ENCODE data around the gene ANGPTL8. TPM values are rescaled to one million over a fixed set of nuclear protein-coding genes. Genes with fewer than 3 reads are reported as not detected.

The ANGPTL8 gene
- total RNA-seq, 1 donor: not detected

- no peaks in the 10 kb centered on the region for H4K20me1 ChIP-seq (ENCODE audit: insufficient read depth, low read length)
These were observed 16.2 kb upstream of the ANGPTL8 start for GRCh38 chr19:11223200-11223599.

GRCh38 chr19:11224429-11224828 is 15.0 kb upstream of the ANGPTL8 start:
- Histone ChIP-seq H4K20me1 (ENCODE audit: insufficient read depth, low read length) (no peaks in the 10 kb centered on the region), H3K4me2 (ENCODE audit: insufficient read depth, low read length) (no peak overlapping the region), H3K9me3 (ENCODE audit: low read depth, low read length) (peaks cover 10% of the 10 kb centered on the region), H2AFZ (ENCODE audit: low read length) (no peak overlapping the region), H3K27ac (ENCODE audit: low read depth, low read length) (no peak overlapping the region), H3K27me3 (ENCODE audit: insufficient read depth, low read length) (no peaks in the 10 kb centered on the region), H3K4me3 (ENCODE audit: insufficient read depth, low read length) (no peak overlapping the region), H3K4me1 (ENCODE audit: insufficient read depth, low read length) (no peaks in the 10 kb centered on the region), H3K36me3 (ENCODE audit: insufficient read depth, low read length) (peaks cover 16% of the 10 kb centered on the region), H3K79me2 (ENCODE audit: insufficient read depth, low read length) (no peaks in the 10 kb centered on the region)
- peak; percentile 52 for DNase-seq (ENCODE audit: insufficient read length, low spot score, missing footprints)
- TF ChIP-seq CTCF (IDR thresholded peaks at IDR 0.05; ENCODE audit: extremely low read depth, low read depth, low read length): no peak

More at GRCh38 chr19:11223200-11223599, 16.2 kb upstream of the ANGPTL8 start:
- Histone ChIP-seq H3K4me2 (ENCODE audit: insufficient read depth, low read length) (no peak overlapping the region), H3K27ac (ENCODE audit: low read depth, low read length) (no peak overlapping the region), H3K4me1 (ENCODE audit: insufficient read depth, low read length) (no peaks in the 10 kb centered on the region), H3K27me3 (ENCODE audit: insufficient read depth, low read length) (no peaks in the 10 kb centered on the region), H3K79me2 (ENCODE audit: insufficient read depth, low read length) (no peaks in the 10 kb centered on the region), H3K9me3 (ENCODE audit: low read depth, low read length) (peaks cover 10% of the 10 kb centered on the region), H3K36me3 (ENCODE audit: insufficient read depth, low read length) (peaks cover 16% of the 10 kb centered on the region), H2AFZ (ENCODE audit: low read length) (no peak overlapping the region), H3K4me3 (ENCODE audit: insufficient read depth, low read length) (no peak overlapping the region)
- no peak for TF ChIP-seq CTCF (IDR thresholded peaks at IDR 0.05; ENCODE audit: extremely low read depth, low read depth, low read length)
- DNase-seq (ENCODE audit: insufficient read length, low spot score, missing footprints): peak; percentile 36

GRCh38 chr19:11225172-11225571 is 14.2 kb upstream of the ANGPTL8 start:
- peaks cover 10% of the 10 kb centered on the region for H3K9me3 ChIP-seq (ENCODE audit: low read depth, low read length)
- peaks cover 16% of the 10 kb centered on the region for H3K36me3 ChIP-seq (ENCODE audit: insufficient read depth, low read length)
- H3K27ac ChIP-seq (ENCODE audit: low read depth, low read length): no peak overlapping the region
- H3K4me1 ChIP-seq (ENCODE audit: insufficient read depth, low read length): no peaks in the 10 kb centered on the region
- no peaks in the 10 kb centered on the region for H3K27me3 ChIP-seq (ENCODE audit: insufficient read depth, low read length)
- no peaks in the 10 kb centered on the region for H3K79me2 ChIP-seq (ENCODE audit: insufficient read depth, low read length)
- DNase-seq (ENCODE audit: insufficient read length, low spot score, missing footprints): no peak
- H2AFZ ChIP-seq (ENCODE audit: low read length): no peak overlapping the region
- no peaks in the 10 kb centered on the region for H4K20me1 ChIP-seq (ENCODE audit: insufficient read depth, low read length)
- H3K4me3 ChIP-seq (ENCODE audit: insufficient read depth, low read length): no peak overlapping the region
- no peak for TF ChIP-seq CTCF (IDR thresholded peaks at IDR 0.05; ENCODE audit: extremely low read depth, low read depth, low read length)
- no peak overlapping the region for H3K4me2 ChIP-seq (ENCODE audit: insufficient read depth, low read length)

- Histone ChIP-seq H3K4me1 (ENCODE audit: insufficient read depth, low read length) (no peaks in the 10 kb centered on the region), H3K4me3 (ENCODE audit: insufficient read depth, low read length) (no peak overlapping the region), H3K27me3 (ENCODE audit: insufficient read depth, low read length) (no peaks in the 10 kb centered on the region), H3K27ac (ENCODE audit: low read depth, low read length) (no peak overlapping the region), H3K9me3 (ENCODE audit: low read depth, low read length) (peaks cover 10% of the 10 kb centered on the region), H2AFZ (ENCODE audit: low read length) (no peak overlapping the region), H3K36me3 (ENCODE audit: insufficient read depth, low read length) (peaks cover 16% of the 10 kb centered on the region), H4K20me1 (ENCODE audit: insufficient read depth, low read length) (no peaks in the 10 kb centered on the region), H3K79me2 (ENCODE audit: insufficient read depth, low read length) (no peaks in the 10 kb centered on the region), H3K4me2 (ENCODE audit: insufficient read depth, low read length) (no peak overlapping the region)
- no peak for TF ChIP-seq CTCF (IDR thresholded peaks at IDR 0.05; ENCODE audit: extremely low read depth, low read depth, low read length)
- DNase-seq (ENCODE audit: insufficient read length, low spot score, missing footprints): peak; percentile 62
These were observed 13.6 kb upstream of the ANGPTL8 start for GRCh38 chr19:11225815-11226214.
